Activated T-helper 1 cell treated with anti-CD3 and anti-CD28 coated beads, Interleukin-2, amount 50 U/mL, for 16 hours (primary cell): Measurements from ENCODE around the gene BRMS1L.

ENCODE experiments used
- DNase-seq, 2 donors: peaks; one replicate each; pipeline ENCODE4 v3.0.0-alpha.2; 2020; ENCODE audit warnings: low read depth in 1 of 2, low spot score in 1 of 2

Gene BRMS1L

GRCh38 chr14:35865611-35866324, 39.6 kb downstream of the BRMS1L start:
- no peak for DNase-seq

DNA sequence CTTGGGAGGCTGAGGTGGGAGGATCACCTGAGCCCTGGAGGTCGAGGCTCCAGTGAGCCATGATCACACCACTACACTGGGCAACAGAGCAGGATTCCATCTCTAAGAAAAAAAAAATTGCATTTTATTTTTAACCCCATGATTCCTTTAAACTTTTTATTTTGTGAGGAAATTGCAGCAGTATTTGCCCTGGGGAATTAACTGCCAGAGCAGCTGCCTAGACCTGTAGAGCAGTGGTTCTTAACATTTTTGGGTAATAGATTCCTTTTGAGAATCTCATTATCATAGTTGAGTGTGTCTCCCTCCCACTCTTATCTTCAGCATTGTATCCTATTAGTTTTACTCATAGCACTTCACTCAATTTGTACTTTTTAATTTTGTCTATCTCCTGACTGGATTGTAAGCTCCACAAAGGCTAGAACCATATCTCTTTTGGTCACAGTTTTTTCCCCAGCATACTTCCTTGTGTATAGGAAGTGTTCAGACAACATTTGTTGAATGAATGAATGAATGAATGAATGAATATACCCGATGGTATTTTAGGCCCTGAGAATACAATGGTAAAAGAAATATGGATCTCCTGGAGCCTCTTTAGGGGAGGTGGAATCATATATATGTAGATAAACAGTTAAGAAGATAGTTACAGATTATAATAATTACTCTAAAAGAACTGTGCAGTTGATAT, 40.6 kb downstream of the BRMS1L start:
- no peak for DNase-seq

DNA sequence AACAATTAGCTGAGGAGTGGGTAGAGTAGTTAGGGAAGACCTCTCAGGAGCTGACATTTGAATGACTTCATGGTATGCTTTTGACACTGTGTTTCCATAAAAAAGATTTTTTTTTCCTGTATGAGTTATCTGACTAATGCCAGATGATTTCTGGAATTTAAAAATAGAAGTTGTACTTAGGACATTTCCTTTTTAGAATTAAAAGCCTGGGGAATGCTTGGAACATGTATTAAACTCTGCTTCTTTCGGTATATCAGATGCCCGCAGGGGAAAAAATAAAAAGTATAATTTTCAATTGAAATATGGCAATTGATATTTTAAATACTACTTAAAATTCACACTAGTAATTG, 41.1 kb downstream of the BRMS1L start:
- no peak for DNase-seq

- no peak for DNase-seq
These were observed 49.2 kb downstream of the BRMS1L start for GRCh38 chr14:35875296-35875695.

- DNase-seq = no peak
These were observed 51.1 kb downstream of the BRMS1L start for GRCh38 chr14:35877276-35877675.

GRCh38 chr14:35878272-35879150, 52.4 kb downstream of the BRMS1L start:
- no peak for DNase-seq

GRCh38 chr14:35879151-35879648, 53.1 kb downstream of the BRMS1L start:
- DNase-seq = no peak

DNA sequence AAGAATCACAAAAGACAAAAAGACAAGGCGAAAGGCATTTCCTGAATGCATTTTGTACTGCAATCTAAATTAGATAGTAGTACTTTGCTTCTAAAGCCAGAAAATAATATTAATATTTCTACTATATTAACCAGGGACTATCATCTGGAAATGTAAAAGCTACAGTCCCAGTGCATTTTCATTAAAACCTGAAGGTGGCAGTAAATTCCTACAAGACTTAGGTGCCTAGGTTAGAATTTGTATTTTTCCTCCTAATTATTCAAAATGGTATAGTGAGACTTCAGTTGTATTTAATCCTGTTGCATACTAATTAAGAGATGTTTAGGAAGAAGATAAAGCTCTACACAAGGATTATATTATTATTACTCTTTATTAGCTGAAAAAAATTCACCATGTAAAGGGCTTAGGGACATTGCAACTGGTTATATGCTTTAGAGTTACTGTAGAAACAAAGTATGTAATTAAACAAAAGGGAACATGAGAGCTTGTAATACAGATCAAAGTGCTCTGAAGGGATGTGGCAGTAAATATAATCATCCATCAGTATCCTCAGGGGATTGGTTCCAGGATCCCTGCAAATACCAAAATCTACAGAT, 53.6 kb downstream of the BRMS1L start:
- no peak for DNase-seq

GRCh38 chr14:35881280-35881679, 55.1 kb downstream of the BRMS1L start:
- DNase-seq = no peak

GRCh38 chr14:35883677-35884293, 57.6 kb downstream of the BRMS1L start:
- DNase-seq = no peak

- DNase-seq = no peak
These were observed 64.2 kb downstream of the BRMS1L start for GRCh38 chr14:35890308-35890707.

DNA sequence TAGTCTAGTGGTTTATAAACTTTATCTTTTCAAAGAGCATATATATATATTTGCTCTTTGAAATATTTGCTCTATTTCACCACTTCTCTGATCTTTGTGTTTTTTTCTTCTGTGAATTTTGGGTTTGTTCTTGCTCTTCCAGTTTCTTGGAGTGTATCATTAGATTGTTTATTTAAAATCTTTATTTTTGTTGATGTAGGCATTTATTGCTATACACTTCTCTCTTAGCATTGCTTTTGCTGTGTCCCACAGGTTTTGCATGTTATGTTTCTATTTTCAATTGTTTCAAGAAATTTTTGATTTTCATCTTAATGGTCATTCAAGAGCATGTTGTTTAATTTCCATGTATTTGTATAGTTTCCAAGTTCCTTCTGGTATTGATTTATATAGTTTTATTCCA, 69.1 kb downstream of the BRMS1L start:
- DNase-seq = no peak

DNA sequence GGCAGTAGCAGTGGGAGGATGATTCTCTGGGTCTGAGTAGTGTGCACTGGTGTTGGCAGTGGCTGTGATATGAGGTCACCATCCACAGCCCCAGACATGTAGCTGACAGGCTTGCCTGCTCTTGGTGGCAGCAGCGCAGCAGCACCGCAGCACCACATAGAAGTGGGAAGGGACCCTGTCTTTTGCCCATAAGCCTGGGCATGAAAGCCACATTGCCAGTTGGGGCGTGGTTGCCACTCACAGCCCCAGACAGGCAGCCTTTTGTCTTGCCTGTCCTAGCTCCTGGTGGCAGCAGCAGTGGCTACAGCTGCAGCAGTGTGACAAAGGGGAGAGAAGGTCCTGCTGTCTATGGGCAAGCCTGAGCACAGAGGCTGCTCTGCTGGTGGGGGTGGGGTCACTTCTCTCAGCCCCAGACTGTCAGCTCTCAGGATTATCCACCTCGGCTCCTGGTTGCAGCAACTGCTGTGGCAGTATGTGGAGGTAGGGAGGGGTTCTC, 71.5 kb downstream of the BRMS1L start:
- no peak for DNase-seq

- DNase-seq = no peak
These were observed 72.2 kb downstream of the BRMS1L start for GRCh38 chr14:35898217-35898775.

GRCh38 chr14:35900741-35901140, 74.6 kb downstream of the BRMS1L start:
- no peak for DNase-seq

DNA sequence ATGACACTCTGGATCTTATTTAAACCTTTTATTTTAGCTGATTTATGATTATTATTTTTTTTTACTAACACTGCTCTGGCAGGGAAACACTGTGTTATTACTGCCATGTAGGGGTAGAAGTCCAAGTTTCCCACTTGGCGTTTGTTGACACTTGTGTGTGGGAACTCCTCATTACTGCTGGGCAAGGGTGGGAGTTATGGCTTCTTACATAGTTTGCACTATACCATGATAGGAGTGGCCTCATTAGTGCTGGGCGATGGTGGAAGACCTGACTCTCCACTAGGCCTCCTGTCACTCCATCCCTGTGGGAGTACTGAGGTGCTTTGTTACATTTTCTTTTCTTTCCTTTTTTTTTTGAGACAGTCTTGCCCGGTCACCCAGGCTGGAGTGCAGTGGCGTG, 83.5 kb downstream of the BRMS1L start:
- no peak for DNase-seq

- no peak for DNase-seq
These were observed 84.1 kb downstream of the BRMS1L start for GRCh38 chr14:35910191-35910590.

GRCh38 chr14:35911097-35911496, 85.0 kb downstream of the BRMS1L start:
- DNase-seq = no peak

- no peak for DNase-seq
These were observed 89.0 kb downstream of the BRMS1L start for GRCh38 chr14:35915185-35915584.

GRCh38 chr14:35915775-35916174, 89.6 kb downstream of the BRMS1L start:
- no peak for DNase-seq
